Breast epithelium (tissue), 4 donors: ENCODE results near the gene CHCHD5. TPM values are rescaled to one million over a fixed set of nuclear protein-coding genes. Genes with fewer than 3 reads are reported as not detected.

Experiments used
- DNase-seq, 2 donors: peaks; one replicate each; pipeline ENCODE4 v3.0.0-alpha.2; 2019; ENCODE audit warnings: low spot score in 2 of 2
- H3K27ac ChIP-seq, 2 donors: fragments of 200-600 bp; sonication (generic) in 1 of 2; one replicate each; pipeline ENCODE4 v1.5.1; 2016 to 2019; ENCODE audit warnings: mild to moderate bottlenecking in 1 of 2
- H3K27me3 ChIP-seq, 2 donors: fragments of 200-600 bp; sonication (generic) in 1 of 2; one replicate each; pipeline versions ENCODE4 v1.5.1 to v1.6.0; 2017 to 2019; ENCODE audit warnings: control low read depth in 1 of 2, mild to moderate bottlenecking in 1 of 2
- H3K36me3 ChIP-seq: fragments of 200-600 bp; one replicate; pipeline ENCODE4 v1.5.1; 2019
- H3K4me1 ChIP-seq, 2 donors: fragments of 200-600 bp; sonication (generic); one replicate each; pipeline ENCODE4 v1.5.1; 2016 to 2019; ENCODE audit warnings: control low read depth in 1 of 2
- H3K4me3 ChIP-seq, 3 donors: fragments of 200-600 bp; sonication (generic); 1 replicate in 2 of 3; 2 replicates in 1 of 3; pipeline ENCODE4 v1.5.1; 2016 to 2019; ENCODE audit warnings: mild to moderate bottlenecking in 3 of 3, moderate library complexity in 2 of 3
- H3K9me3 ChIP-seq, 2 donors: fragments of 200-600 bp; sonication (generic) in 1 of 2; one replicate each; pipeline ENCODE4 v1.5.1; 2016 to 2019; ENCODE audit warnings: control low read depth in 1 of 2
- POLR2A ChIP-seq: fragments of 450-650 bp; IDR thresholded peaks from one replicate; pipeline ENCODE4 v1.6.1; 2016; ENCODE audit warnings: antibody characterized with exemption, mild to moderate bottlenecking, moderate library complexity
- POLR2AphosphoS5 ChIP-seq, 3 donors: sonication (generic); formaldehyde crosslinking; IDR thresholded peaks; one replicate each; pipeline ENCODE4 v1.6.1; 2017; ENCODE audit warnings: antibody characterized with exemption in 3 of 3
- intact Hi-C: fragments of 100-400 bp; cut with DNase I; formaldehyde crosslinking; loops from one replicate; pipeline ENCODE4 v1.15.1; 2023; ENCODE audit warnings: low total_unique reads
- total RNA-seq, 3 donors: library from RNA; depleted of rRNA; stranded (reverse); fragments of >200 nt; gene quantifications; one replicate each; pipeline ENCODE4 v1.1.0, GENCODE V29; 2016
- TF ChIP-seq, protein P1 (sequence below), 3 donors: fragments of 450-650 bp; IDR thresholded peaks; one replicate each; pipeline ENCODE4 v1.5.1; 2016 to 2017; ENCODE audit warnings: antibody characterized with exemption in 3 of 3, mild to moderate bottlenecking in 3 of 3, moderate library complexity in 3 of 3

The CHCHD5 gene
- total RNA-seq, 3 donors from 2014 or later: 19.0 to 20.2 (median 19.5) TPM

- Histone ChIP-seq H3K4me3 (no peak overlapping the region), H3K4me1 (peaks cover 0 to 3% of the 10 kb centered on the region in 2 donors), H3K27me3 (no peaks in the 10 kb centered on the region), H3K36me3 (no peaks in the 10 kb centered on the region), H3K9me3 (no peaks in the 10 kb centered on the region), H3K27ac (no peak overlapping the region)
- intact Hi-C loops: no loop called here
- TF ChIP-seq POLR2A (no peak), POLR2AphosphoS5 (IDR thresholded peaks at IDR 0.05) (no peak)
- TF ChIP-seq, protein P1, sequence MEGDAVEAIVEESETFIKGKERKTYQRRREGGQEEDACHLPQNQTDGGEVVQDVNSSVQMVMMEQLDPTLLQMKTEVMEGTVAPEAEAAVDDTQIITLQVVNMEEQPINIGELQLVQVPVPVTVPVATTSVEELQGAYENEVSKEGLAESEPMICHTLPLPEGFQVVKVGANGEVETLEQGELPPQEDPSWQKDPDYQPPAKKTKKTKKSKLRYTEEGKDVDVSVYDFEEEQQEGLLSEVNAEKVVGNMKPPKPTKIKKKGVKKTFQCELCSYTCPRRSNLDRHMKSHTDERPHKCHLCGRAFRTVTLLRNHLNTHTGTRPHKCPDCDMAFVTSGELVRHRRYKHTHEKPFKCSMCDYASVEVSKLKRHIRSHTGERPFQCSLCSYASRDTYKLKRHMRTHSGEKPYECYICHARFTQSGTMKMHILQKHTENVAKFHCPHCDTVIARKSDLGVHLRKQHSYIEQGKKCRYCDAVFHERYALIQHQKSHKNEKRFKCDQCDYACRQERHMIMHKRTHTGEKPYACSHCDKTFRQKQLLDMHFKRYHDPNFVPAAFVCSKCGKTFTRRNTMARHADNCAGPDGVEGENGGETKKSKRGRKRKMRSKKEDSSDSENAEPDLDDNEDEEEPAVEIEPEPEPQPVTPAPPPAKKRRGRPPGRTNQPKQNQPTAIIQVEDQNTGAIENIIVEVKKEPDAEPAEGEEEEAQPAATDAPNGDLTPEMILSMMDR (IDR thresholded peaks at IDR 0.05): no peak
- DNase-seq: no peak
Measured at GRCh38 chr2:112634874-112635157, 50.4 kb downstream of the CHCHD5 start.

DNA sequence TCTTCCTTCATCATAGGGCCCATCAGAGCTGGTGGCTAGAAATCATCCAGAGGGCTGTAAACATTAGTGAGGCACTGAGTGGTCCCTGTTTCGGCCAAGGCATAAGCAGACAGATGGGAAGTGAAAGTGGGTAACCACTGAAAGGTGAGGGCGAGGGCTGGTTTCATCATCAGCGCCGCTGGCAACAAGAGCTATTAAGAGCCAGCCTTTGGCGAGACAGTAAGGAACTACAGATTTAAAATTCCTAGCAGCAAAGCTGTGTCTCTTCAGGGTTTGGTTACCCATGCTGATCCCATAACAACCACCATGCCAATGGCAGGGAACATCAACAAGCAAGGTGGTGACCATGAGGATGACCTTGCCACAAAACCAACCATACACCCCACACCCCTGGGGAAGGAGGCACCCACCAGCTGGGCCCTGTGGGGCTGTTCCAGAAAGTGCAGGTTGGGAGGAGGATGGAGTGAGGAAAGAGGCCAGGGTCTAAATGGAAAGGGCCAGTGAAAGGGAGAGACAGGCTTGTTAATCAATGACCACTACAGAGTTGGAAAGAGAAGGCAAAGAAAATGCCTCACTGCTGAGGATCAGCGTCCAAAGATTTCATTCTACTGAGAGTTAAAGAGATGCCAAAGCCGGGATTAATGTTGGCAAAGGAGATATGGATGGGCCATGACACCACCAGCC, 52.3 kb downstream of the CHCHD5 start:
- Histone ChIP-seq H3K4me1 (no peaks in the 10 kb centered on the region), H3K36me3 (no peaks in the 10 kb centered on the region), H3K27me3 (no peaks in the 10 kb centered on the region), H3K4me3 (no peak overlapping the region), H3K9me3 (no peaks in the 10 kb centered on the region), H3K27ac (no peak overlapping the region)
- intact Hi-C loops: no loop called here
- no peak for DNase-seq
- TF ChIP-seq, protein P1 (IDR thresholded peaks at IDR 0.05): no peak
- TF ChIP-seq POLR2AphosphoS5 (IDR thresholded peaks at IDR 0.05) (no peak), POLR2A (no peak)

DNA sequence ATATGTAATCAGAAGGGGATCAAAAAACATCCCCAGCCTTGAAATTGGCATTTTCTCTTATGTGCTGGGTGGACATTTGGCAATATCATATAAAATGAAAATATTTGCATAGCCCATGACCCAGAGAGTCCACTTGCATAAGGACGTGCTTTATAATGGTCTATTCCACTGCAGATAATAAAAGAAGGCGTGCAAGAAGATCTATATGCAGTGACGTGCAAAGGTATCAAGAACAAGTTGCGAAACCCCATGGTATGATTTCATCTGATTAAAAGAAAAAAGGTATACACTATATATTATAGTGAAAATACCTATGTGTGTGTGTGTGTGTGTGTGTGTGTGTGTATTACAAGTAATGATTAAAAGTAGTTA, 52.9 kb downstream of the CHCHD5 start:
- no peaks in the 10 kb centered on the region for H3K36me3 ChIP-seq
- DNase-seq: no peak
- TF ChIP-seq, protein P1 (IDR thresholded peaks at IDR 0.05): no peak
- TF ChIP-seq POLR2AphosphoS5 (IDR thresholded peaks at IDR 0.05) (no peak), POLR2A (no peak)
- no peaks in the 10 kb centered on the region for H3K4me1 ChIP-seq
- H3K4me3 ChIP-seq: no peak overlapping the region
- H3K9me3 ChIP-seq: no peaks in the 10 kb centered on the region
- no peaks in the 10 kb centered on the region for H3K27me3 ChIP-seq
- no peak overlapping the region for H3K27ac ChIP-seq
- intact Hi-C loops: no loop called here

Other genes with a start within 250 kb of the CHCHD5 start
- gene RGPD8, start 151.0 kb upstream of the CHCHD5 start, total RNA-seq: 10 to 100 TPM; 30.4 to 48.9 (median 40.0) TPM
- gene TTL, start 102.5 kb upstream of the CHCHD5 start, total RNA-seq: 10 to 100 TPM; 16.4 to 26.7 (median 22.0) TPM
- 10 to 100 TPM in 2 of 3 donors, 1 to 10 TPM in 1; 7.8 to 23.7 (median 15.7) TPM for gene POLR1B, start 42.1 kb upstream of the CHCHD5 start, total RNA-seq
- gene SLC20A1, start 61.3 kb downstream of the CHCHD5 start, total RNA-seq: 10 to 100 TPM; 26.1 to 46.8 (median 42.6) TPM
- not detected for gene NT5DC4, start 136.4 kb downstream of the CHCHD5 start, total RNA-seq
- gene CKAP2L, start 180.0 kb downstream of the CHCHD5 start, total RNA-seq: under 1 TPM in 1 of 3 donors, not detected in 2; 0.96 TPM
- gene IL1A, start 199.9 kb downstream of the CHCHD5 start, total RNA-seq: under 1 TPM in 1 of 3 donors, not detected in 2; 0.44 TPM